HUES6 (cell line): ENCODE data around the gene SMPD1.

Source experiments
- H3K27ac ChIP-seq: 2 replicates; pipeline ENCODE4 v1.7.0; 2013; ENCODE audit warnings: low read depth, mild to moderate bottlenecking, low read length, inconsistent platforms
- H3K27me3 ChIP-seq: 2 replicates; pipeline ENCODE4 v1.6.1; 2013; ENCODE audit warnings: low read length; ENCODE audit not compliant: control insufficient read depth, insufficient read depth
- H3K36me3 ChIP-seq: 2 replicates; pipeline ENCODE4 v1.6.1; 2013; ENCODE audit warnings: low read length; ENCODE audit not compliant: control insufficient read depth, insufficient read depth
- H3K4me1 ChIP-seq: 2 replicates; pipeline ENCODE4 v1.6.1; 2013; ENCODE audit warnings: low read length; ENCODE audit not compliant: control insufficient read depth, insufficient read depth
- H3K4me3 ChIP-seq: 2 replicates; pipeline ENCODE4 v1.5.1; 2013; ENCODE audit warnings: low read depth, low read length
- H3K9ac ChIP-seq: one replicate; pipeline ENCODE4 v1.6.1; 2013; ENCODE audit warnings: mild to moderate bottlenecking, low read length
- H3K9me3 ChIP-seq: 2 replicates; pipeline ENCODE4 v1.6.1; 2013; ENCODE audit warnings: low read depth, low read length; ENCODE audit not compliant: control insufficient read depth, insufficient read depth

SMPD1 gene

DNA sequence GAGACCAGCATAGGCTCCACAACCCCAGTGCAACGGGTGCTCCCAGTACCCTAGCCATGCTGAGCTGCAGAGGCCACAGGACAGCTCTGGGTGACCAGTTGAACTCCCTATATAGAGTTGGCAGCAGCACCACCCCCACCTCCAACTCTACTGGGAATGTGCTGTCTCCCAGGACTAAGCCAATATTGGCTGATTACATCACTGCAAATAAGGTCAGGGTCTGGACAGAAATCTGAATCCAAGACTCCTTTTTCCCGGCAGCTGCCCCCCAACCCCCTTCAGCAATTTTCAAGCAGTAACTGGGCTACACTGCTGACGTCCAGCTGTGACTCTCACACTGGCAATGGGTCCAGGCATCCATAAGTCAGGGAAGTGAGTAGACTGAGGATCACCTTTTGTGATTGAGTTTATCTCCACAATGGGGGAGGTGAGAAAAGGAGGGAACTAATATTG lies 50.7 kb downstream of the SMPD1 start, which contains the start of gene HPX:
TSS of gene HPX (minus strand) at position 82 of the 453 bp plus-strand sequence. CDS start at position 58, 24 bp downstream.
- Histone ChIP-seq H3K9ac (no peak within 1 kb of the TSS), H3K27ac (no peak within 1 kb of the TSS), H3K27me3 (no peaks in the 10 kb centered on the region), H3K9me3 (no peaks in the 10 kb centered on the region), H3K4me3 (no peak within 1 kb of the TSS), H3K36me3 (no peaks in the 10 kb centered on the region), H3K4me1 (peaks cover 12% of the 10 kb centered on the region; the same call in 1 of the 2 replicates)

DNA sequence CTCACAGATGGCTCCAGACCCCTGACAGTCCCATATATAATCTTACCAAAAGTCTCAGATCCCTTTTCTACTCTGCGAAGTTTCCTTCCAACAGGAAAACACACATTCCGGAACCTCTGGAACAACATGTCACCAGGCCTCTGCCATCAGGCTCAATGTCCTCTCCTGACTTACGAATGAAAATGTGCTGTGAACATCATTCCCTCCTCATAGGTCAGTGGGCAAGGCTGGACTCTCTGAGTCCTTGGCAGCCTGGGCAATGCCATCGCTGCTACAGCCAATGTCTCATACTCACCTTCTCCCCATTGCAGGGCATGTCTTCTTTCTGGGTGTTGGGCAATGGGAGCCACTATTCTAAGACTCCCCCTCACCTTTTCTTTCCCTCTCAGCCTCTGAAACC lies 52.2 kb downstream of the SMPD1 start:
- H3K27me3 ChIP-seq: no peaks in the 10 kb centered on the region
- no peak overlapping the region for H3K4me3 ChIP-seq

DNA sequence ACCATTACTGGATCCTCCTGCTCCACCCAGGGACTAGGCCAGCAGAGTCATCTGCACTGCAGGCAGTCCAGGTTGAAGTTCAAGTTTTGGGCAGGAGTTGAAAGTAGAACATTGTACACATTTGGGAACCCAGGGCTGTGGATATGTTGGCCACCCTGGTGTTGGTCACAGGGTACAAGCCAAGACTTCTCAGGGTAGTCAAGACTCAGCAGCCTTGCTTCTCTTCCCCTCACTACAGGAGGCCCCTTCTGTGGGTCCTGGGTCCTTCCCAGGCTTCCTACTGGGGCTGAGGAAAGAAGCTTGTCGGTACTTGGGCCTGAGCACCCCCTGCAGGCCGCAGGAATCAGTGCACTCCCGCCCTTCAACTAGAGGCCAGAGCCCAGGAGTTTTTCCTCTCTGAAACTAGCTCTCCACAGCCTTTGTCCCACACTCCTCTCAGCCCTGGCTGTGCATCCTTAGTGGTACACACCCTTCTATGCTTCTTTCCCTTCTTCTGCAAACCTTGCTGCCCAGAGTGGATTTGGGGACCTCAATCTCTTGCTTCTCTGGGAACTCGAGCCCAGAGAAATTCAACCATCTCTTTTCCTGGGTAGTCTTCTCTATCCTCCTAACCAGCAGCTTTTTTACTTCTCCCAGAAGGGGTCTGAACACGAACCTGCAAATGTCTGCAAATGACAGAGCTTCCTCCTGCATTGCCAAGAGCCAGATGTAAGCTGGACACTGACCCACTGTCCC lies 53.2 kb downstream of the SMPD1 start:
- H3K9ac ChIP-seq: no peak overlapping the region
- no peaks in the 10 kb centered on the region for H3K9me3 ChIP-seq
- no peaks in the 10 kb centered on the region for H3K36me3 ChIP-seq
- no peaks in the 10 kb centered on the region for H3K27me3 ChIP-seq
- H3K4me1 ChIP-seq: peaks cover 12% of the 10 kb centered on the region; the same call in 1 of the 2 replicates
- H3K4me3 ChIP-seq: no peak overlapping the region
- no peak overlapping the region for H3K27ac ChIP-seq

More for the DNA sequence above, 52.2 kb downstream of the SMPD1 start:
- H3K9me3 ChIP-seq: no peaks in the 10 kb centered on the region
- H3K9ac ChIP-seq: no peak overlapping the region
- H3K36me3 ChIP-seq: no peaks in the 10 kb centered on the region
- no peak overlapping the region for H3K27ac ChIP-seq
- peaks cover 12% of the 10 kb centered on the region; the same call in 1 of the 2 replicates for H3K4me1 ChIP-seq
